Hematopoietic multipotent progenitor cell (in vitro differentiated cells): ENCODE measurements around the gene BTC. TPM values are rescaled to one million over a fixed set of nuclear protein-coding genes. Genes with fewer than 3 reads are reported as not detected.
"Not testable (repeated sequence)": the region's sequence is repeated elsewhere in the genome, so short reads cannot be mapped to it uniquely, and the experiment has no call there.

Experiments used
- DNase-seq, 3 donors: peaks; one replicate each; pipeline ENCODE4 v3.0.0-alpha.2; 2011 to 2015; ENCODE audit warnings: low read depth in 2 of 3, low spot score in 2 of 3
- total RNA-seq: library from RNA; depleted of rRNA; stranded (reverse); fragments of >200 nt; gene quantifications from one replicate; pipeline ENCODE4 v1.2.3, GENCODE V29; 2012

Gene BTC
- total RNA-seq, 1 donor: 0.27 TPM

DNA sequence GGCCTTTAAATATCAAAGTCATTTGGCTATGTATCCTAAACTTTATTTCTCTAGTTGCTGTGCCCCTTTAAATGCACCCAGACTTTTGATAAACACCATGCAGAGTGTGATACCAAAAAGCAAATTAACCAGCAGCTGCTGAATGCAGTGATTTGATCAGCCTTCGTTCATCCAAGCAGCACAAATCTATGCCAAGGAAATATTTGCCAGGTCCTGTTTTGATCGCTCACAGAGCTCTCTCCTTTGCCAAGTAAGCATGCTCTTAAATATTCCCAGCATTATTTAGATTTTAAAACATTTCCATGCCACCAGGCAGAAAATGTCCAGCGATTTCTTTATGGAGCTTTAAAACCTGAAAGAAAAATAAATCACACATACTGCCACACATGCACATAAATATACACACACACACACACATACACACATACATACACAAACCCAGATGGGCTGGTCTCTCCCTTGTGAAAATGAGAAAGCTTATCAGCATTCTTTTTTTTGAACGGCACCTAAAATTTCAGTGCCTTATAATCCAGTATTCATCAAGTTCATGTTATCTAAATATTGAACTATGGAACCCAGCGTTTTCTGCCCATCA lies 35.7 kb downstream of the BTC start:
- no peak for DNase-seq

DNA sequence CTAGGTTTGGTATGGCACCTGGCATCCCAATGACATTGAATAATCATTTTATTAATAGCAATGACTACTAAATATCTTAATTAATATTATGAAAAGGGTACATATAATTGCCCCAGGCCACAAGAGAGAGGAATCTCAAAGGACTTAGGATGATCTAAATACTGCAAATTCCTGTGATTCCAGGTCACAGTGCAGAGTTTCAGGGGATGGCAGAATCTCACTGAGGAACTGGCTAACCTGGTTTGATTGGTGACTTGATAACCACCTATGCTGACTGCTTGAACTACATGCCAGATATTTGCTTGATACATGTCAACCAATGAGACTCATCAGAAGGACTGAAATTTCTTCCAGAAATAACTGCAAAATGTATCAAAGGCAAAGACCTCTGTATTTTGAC lies 37.2 kb downstream of the BTC start:
- DNase-seq: no peak

DNA sequence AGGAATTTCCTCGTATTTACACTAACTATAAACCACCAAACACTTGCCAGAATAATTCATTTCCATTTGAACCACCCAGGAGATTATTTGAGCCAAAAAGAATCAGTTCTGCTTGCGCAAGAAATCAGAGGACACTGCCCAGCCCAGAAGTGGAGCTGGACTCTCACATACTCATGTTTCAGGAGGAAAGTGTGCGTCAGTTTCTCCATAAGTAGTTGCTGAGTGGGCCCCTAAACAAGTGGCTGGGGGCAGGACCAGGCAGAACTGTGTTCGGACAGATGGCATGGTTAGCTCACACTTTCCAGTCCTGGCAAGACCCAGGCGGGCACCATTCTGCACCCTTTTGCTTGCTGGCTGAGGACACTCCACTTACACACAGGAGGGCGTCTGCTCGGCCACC lies 38.8 kb downstream of the BTC start:
- DNase-seq: no peak

DNA sequence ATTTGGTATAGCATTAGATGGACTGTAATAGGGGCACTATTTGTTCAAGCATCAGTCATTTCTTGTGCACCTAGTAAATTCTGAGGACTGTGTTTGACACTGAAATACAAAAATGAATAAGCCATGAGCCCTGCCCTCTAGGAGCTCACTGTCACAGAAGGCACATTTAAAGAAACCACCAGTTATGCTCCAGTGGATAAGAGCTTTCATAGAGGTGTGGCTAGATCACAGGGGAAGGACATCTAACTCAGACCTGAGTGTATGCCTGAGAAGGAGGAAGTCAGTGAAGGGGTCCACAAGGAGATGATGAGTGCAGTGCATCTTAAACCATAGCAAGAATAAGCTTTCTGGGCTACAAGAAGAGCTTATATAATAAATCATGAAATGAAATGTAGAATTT lies 40.1 kb downstream of the BTC start:
- DNase-seq: no peak

DNA sequence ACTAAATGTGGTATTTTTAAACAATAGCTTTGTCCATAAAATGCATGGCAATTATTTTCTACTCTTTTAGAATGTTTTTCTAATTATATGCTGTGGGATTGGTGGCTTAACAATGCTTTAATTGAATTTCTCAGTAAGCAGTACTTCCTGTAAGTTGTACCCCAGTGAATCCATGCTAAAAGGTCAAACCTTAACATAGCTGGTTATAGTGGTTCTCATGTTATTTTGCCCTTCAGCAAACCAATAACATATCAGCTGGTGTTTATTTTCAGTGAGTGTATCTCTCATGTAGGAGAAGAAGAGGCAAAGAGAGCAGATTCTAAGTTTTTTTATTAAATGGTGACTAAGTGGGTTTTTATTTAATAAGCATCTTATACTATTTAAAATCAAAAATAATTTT lies 41.5 kb downstream of the BTC start:
- no peak for DNase-seq

DNA sequence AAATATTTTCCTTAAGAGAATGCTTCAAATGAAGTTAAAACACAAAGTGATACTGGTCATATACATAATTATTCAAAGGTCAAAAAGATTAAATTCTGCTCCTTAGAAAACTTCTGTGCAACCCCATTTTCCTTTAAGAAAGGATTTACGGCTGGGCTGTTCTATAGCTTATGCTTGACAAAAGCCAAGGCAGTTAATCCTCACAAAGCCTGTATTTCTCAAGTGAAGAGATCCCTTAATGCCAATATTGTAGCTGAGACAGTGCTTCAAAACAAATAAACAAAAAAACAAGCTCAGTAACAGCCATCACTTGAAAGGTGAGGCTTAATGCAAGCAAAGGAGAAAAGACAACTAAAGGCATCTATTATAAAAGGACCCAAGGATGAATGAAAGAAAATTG lies 42.5 kb downstream of the BTC start:
- no peak for DNase-seq

DNA sequence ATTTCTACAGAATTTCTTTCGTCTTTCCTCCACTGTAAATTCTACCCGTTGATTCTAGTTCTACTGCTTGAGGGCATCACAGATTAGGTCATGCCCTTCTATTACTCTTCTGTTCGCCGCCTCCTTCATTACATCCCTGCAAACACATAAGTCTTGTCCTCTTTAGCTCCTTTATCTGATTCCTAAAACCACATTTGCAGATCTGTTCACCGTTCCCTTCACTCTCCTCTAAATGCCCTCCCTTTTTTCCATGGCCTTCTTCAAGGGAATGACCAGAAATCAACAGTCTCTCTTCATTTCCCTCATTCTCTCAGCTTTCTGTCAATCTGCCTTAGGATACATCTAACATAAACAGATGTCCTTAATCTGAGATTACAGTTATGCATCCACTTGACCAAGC lies 43.1 kb downstream of the BTC start:
- no peak for DNase-seq

DNA sequence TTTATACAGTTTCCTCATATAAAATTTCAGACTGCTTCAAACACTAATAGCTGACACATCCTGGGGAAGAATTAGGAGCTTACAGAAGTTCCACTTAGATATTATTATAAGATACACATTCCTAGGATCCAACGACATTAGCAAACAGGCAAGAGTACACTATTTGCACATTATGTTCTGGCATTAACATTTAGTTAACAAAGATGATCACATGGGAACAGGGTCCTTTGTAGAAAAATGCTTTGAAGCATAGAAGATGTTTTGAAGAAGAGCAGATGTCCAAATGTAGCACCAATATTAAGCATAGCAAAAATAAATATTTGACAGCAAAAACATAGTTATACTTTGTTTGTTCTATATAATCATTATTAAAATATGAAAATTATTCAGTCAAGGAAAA lies 52.1 kb downstream of the BTC start:
- no peak for DNase-seq

DNA sequence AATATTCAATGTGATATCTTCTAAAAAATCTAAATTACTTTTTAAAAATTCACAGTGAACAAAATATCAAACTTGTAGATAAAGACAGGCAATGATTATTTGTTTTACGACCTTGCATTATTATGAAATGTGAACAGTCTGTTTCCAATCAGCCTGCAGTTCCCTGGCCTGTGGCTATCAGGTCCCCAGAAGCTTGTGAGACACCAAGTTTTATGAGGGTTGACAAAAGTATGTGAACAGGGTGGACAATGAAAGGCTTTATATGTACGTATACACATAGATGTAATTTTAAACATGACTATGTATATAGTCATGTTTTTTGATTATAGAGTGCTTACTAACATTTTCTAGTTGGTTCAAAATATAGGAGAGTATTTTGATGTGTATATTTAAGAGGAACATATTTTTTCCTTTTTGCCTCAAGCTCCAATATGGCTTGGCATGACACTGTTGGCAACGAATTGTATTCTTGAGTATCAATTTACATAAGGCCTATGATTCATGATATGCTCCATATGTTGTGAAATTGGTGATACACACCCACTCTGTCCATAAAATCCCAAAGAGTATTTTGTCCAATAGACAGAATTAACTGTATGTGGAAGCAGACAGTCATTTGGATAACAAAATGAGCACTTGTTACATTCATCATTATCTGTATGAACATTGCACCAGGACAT lies 55.7 kb downstream of the BTC start:
- no peak for DNase-seq

DNA sequence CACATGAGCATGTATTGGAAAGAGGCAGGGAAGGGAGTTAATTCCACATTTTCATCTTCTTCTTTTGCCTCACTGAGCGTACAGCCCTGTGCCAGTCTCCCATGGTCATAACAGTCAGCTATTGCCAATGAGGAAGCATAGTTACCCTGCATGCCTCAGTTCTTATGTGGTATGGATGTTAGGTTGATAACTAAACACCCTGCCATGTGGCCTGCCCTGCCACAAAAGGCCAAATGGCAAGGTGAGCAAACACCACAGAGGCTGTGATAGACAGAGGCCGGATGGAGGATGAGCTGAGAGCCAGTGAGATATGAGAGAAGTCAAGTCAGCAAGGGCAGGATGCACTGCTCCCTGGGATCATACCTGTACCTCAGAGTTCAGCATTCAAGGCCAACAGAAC lies 59.3 kb downstream of the BTC start:
- DNase-seq: no peak

DNA sequence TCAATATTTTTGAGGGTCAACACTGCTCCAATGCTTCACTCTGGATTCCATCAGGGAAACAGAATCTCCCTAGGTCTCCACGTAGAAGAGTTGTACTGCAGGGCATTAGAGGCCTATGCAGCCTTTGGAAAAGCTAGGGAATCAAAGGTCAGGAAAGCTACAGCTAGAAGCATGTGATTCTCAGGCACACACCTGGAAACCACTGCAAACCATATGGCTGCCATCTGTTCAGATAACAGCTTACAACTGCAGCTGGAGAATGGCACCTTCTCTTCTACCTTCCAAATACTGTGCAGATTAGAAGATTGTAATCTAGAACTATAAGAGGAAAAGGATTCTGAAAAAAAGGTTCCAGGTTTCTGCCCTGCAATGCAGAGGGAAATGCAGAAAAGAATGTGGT lies 60.6 kb downstream of the BTC start:
- no peak for DNase-seq

DNA sequence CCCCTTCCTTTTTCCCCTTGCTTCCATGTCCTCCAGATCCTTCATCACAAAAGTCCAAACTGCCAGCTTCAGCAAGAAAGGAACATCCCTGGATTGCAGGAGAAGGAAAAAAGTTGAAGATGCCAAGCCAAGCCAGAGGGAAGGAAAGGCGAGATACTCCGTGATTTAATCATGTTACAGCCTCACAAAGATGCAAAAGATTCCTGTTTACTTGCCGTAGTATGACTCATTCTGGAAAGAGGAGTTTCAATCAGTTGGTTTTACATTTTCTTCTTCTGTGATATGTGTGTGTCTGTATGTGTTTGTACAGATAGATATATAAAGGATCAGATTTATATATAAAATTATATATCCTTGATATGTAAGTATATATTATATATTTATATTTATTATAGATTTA lies 69.3 kb downstream of the BTC start:
- DNase-seq: no peak

DNA sequence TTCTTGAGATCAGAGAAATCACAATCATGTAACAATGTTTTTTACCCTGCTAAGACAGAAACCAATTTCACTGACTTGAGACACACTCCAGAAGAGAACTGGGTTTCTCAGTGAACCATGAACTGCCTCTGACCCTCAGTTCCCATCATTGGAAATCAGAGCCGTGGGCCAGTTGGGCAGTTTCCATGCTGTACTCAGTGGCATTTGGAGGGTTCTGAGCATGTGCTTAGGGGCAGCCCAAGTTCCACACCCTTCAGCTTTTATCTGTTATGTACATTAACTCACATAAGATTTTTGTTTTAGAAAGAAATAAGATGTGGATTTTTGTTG lies 77.9 kb downstream of the BTC start:
- DNase-seq: no peak

DNA sequence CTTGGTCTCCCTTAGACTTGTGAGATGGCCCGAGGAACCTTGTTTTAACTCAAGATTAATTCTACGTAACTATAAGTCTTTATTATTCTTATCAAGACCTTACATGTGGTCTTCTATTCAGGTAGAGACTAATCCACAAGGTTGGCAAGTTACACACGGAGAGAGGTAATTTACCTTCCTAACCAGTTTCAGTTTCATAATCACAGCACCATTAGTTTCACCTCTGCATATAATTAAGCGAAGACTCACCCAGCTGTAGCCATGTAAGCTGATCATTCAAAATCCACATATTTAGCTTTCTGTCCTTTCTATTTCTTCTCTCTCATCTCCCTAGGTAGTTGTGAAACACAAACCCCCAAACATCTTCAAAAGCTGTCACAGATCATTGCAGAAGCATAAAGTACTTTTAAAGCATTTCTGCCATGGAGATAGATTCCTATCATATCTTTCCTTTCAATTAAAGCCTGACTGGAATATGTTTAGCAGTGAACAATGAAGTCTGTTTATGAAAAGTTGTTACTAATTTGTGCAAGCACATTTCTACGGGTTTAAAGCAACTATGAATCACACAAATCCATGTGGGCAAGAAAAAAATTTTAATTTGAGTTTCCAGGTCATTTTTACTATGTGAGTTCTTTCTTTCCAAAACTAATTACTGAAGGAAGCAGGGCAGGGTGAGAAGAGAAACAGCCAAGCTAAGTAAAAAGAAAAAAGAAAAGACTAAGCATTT lies 78.5 kb downstream of the BTC start:
- DNase-seq: no peak

DNA sequence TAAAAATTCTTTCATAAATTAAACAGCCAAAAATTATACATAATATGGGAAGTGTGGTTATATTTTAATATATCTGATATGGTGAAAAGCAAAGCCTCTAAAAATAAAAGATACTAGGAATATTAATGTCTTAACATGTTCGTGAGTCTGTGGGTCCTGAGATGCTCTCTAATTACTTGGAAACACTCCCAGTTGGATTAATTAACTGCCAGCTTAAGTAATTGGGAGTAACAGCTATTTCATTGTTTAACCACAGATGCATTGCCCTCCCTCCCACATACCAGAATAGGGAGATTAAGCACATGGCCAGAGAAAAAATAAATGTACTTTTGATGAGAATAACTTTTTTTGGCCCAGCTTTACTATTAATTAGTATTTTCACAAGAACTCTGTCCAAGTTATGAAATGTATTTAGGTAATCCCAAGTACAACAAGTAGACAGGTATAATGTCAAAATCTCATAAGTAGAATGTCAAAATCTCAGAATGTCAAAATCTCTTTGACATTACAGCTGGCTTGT lies 79.7 kb downstream of the BTC start:
- DNase-seq: no peak

DNA sequence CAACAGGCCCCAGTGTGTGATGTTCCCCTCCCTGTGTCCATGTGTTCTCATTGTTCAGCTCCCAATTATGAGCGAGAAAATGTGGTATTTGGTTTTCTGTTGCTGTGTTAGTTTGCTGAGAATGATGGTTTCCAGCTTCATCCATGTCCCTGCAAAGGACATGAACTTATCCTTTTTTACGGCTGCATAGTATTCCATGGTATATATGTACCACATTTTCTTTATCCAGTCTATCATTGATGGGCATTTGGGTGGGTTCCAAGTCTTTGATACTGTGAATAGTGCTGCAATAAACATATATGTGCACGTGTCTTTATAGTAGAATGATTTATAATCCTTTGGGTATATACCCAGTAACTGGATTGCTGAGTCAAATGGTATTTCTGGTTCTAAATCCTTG lies 86.2 kb downstream of the BTC start:
- DNase-seq: not testable (repeated sequence)

Other genes with a start within 250 kb of the BTC start
- under 0.01 TPM for gene PARM1, start 138.6 kb upstream of the BTC start, total RNA-seq